B cell (primary cell): ENCODE data around the gene RFX4. TPM values are rescaled to one million over a fixed set of nuclear protein-coding genes. Genes with fewer than 3 reads are reported as not detected.
"Not testable (repeated sequence)": the region's sequence is repeated elsewhere in the genome, so short reads cannot be mapped to it uniquely, and the experiment has no call there.

Experiments
- ATAC-seq: fragments of 200-7000 bp; cut with Tn5 transposase; one replicate; pipeline ENCODE4 v1.10.0; 2021; ENCODE audit warnings: low read depth, mild to moderate bottlenecking, moderate number of reproducible peaks, moderate library complexity
- CTCF ChIA-PET: fragments of 350-600 bp; sonication (Branson Sonifier 250); formaldehyde crosslinking; loops from one replicate; lab custom pipeline; 2021; ENCODE audit warnings: antibody characterized with exemption, inconsistent platforms; lab: Charles Lee
- POLR2A ChIA-PET: fragments of 350-600 bp; sonication (Branson Sonifier 250); formaldehyde crosslinking; loops from one replicate; lab custom pipeline; 2021; ENCODE audit warnings: antibody characterized with exemption; lab: Charles Lee
- DNase-seq: peaks from one replicate; pipeline ENCODE4 v3.0.0; 2013
- H2AFZ ChIP-seq: 2 replicates; pipeline ENCODE4 v1.6.1; 2012; ENCODE audit warnings: mild to moderate bottlenecking, low read depth, low read length; ENCODE audit not compliant: insufficient read depth, poor library complexity, severe bottlenecking
- H3K27ac ChIP-seq, 2 donors: 1 replicate in 1 of 2; 2 replicates in 1 of 2; pipeline ENCODE4 v1.5.1; 2012 to 2013; ENCODE audit warnings: low read length in 2 of 2, mild to moderate bottlenecking in 2 of 2, moderate library complexity in 1 of 2
- H3K27me3 ChIP-seq, 4 experiments: fragments of 200-600 bp in 1 of 4; sonication (generic) in 1 of 4; replicated peaks in 1 of 4; 1 replicate in 2 of 4; 2 replicates in 2 of 4; pipeline versions ENCODE4 v1.6.1 to v1.7.0; 2013 to 2016; ENCODE audit warnings: low read length in 3 of 4, mild to moderate bottlenecking in 2 of 4, mixed read lengths in 1 of 4, moderate library complexity in 1 of 4; ENCODE audit not compliant: insufficient read depth in 4 of 4, control insufficient read depth in 3 of 4; ENCODE audit errors: control extremely low read depth in 1 of 4
- H3K36me3 ChIP-seq, 2 experiments: replicated peaks in 1 of 2; 1 replicate in 1 of 2; 2 replicates in 1 of 2; pipeline versions ENCODE4 v1.6.1 to v1.7.1; 2013; ENCODE audit warnings: low read length in 1 of 2; ENCODE audit not compliant: insufficient read depth in 2 of 2, control insufficient read depth in 1 of 2; ENCODE audit errors: control extremely low read depth in 1 of 2, extremely low read depth in 1 of 2
- H3K4me1 ChIP-seq, 2 donors: fragments of 200-600 bp in 1 of 2; sonication (generic) in 1 of 2; 1 replicate in 1 of 2; 2 replicates in 1 of 2; pipeline versions ENCODE4 v1.5.1 to v1.6.1; 2013 to 2017; ENCODE audit warnings: low read length in 2 of 2; ENCODE audit not compliant: control insufficient read depth in 2 of 2, insufficient read depth in 2 of 2
- H3K4me2 ChIP-seq: replicated peaks from 2 replicates; pipeline ENCODE3; 2012; ENCODE audit warnings: mild to moderate bottlenecking, low read depth, low read length; ENCODE audit not compliant: poor library complexity, severe bottlenecking
- H3K4me3 ChIP-seq, 5 experiments: fragments of 200-600 bp in 1 of 5; sonication (generic) in 1 of 5; 1 replicate in 3 of 5; 2 replicates in 2 of 5; pipeline versions ENCODE4 v1.5.1 to v1.7.0; 2011 to 2016; ENCODE audit warnings: low read length in 4 of 5, mild to moderate bottlenecking in 4 of 5, low read depth in 2 of 5, control low read depth in 1 of 5, moderate library complexity in 1 of 5; ENCODE audit not compliant: insufficient read depth in 1 of 5; ENCODE audit errors: control extremely low read depth in 1 of 5, extremely low read depth in 1 of 5
- H3K79me2 ChIP-seq: fragments of 200-600 bp; sonication (generic); one replicate; pipeline ENCODE4 v1.6.0; 2016; ENCODE audit warnings: low read length; ENCODE audit not compliant: control insufficient read depth, insufficient read depth
- H3K9ac ChIP-seq: fragments of 200-600 bp; sonication (generic); 2 replicates; pipeline ENCODE4 v1.6.1; 2017; ENCODE audit warnings: mild to moderate bottlenecking, low read length, moderate library complexity
- H3K9me3 ChIP-seq, 3 donors: one replicate each; pipeline versions ENCODE4 v1.6.1 to v1.7.1; 2013; ENCODE audit warnings: low read length in 2 of 3; ENCODE audit not compliant: control insufficient read depth in 2 of 3, insufficient read depth in 1 of 3; ENCODE audit errors: control extremely low read depth in 1 of 3
- H4K20me1 ChIP-seq: 2 replicates; pipeline ENCODE4 v1.6.0; 2012; ENCODE audit warnings: mild to moderate bottlenecking, low read length; ENCODE audit not compliant: insufficient read depth, control insufficient read depth, poor library complexity, severe bottlenecking
- H3K27ac Mint-ChIP-seq: one replicate; pipeline ENCODE4 v1.8.0; 2021; ENCODE audit warnings: mixed read lengths
- H3K27me3 Mint-ChIP-seq: one replicate; pipeline ENCODE4 v1.8.0; 2021; ENCODE audit warnings: mixed read lengths
- H3K4me1 Mint-ChIP-seq: one replicate; pipeline ENCODE4 v1.8.0; 2021; ENCODE audit warnings: mixed read lengths
- H3K4me3 Mint-ChIP-seq: one replicate; pipeline ENCODE4 v1.8.0; 2021; ENCODE audit warnings: mixed read lengths
- H3K9me3 Mint-ChIP-seq: one replicate; pipeline ENCODE4 v1.8.0; 2022; ENCODE audit warnings: mixed read lengths; ENCODE audit not compliant: insufficient read depth
- CTCF ChIP-seq: fragments of 200-600 bp; IDR thresholded peaks from one replicate; pipeline ENCODE4 v1.8.0; 2022; ENCODE audit warnings: antibody characterized with exemption, mild to moderate bottlenecking
- EZH2 ChIP-seq: IDR thresholded peaks from 2 replicates; pipeline ENCODE4 v1.6.1; 2012; ENCODE audit warnings: borderline replicate concordance, low read depth, mild to moderate bottlenecking, moderate library complexity, low read length; ENCODE audit not compliant: insufficient read depth, poor library complexity, severe bottlenecking
- WGBS: methylation state at CpG from one replicate; pipeline ENCODE4 v1.1.5; 2013; ENCODE audit warnings: missing lambda C conversion rate; ENCODE audit not compliant: insufficient coverage; 5-methylcytosine and 5-hydroxymethylcytosine counted together
- intact Hi-C: fragments of 100-400 bp; cut with micrococcal nuclease; formaldehyde crosslinking; loops from one replicate; pipeline ENCODE4 v1.10.0; 2022
- polyA plus RNA-seq: library from polyadenylated mRNA; depleted of rRNA; stranded (reverse); fragments of >200 nt; gene quantifications from 2 replicates; pipeline ENCODE4 v1.2.3, GENCODE V29; 2012
- total RNA-seq, 2 donors: library from RNA; stranded (reverse); fragments of 120-200 nt in 1 of 2; gene quantifications; 1 replicate in 1 of 2; 2 replicates in 1 of 2; pipeline versions ENCODE4 v1.2.3 to v1.2.4, GENCODE V29; 2013 to 2022

Gene RFX4
- total and polyA plus RNA-seq, 2 donors (not counting 1 experiment from before 2014, with no cell fraction given), result not detected

GRCh38 chr12:106690569-106691305 lies 107.9 kb downstream of the RFX4 start:
- TF ChIP-seq CTCF (no peak), EZH2 (no peak)
- ChIA-PET POLR2A (no interaction called here), CTCF (no interaction called here)
- H3K4me1 Mint-ChIP-seq, result no peaks in the 10 kb centered on the region
- H3K27me3 Mint-ChIP-seq, result peaks cover 29% of the 10 kb centered on the region
- H2AFZ ChIP-seq, result no peak overlapping the region
- H3K27me3 ChIP-seq, result peaks cover 0 to 5% (median 0%) of the 10 kb centered on the region in 4 experiments
- no peak overlapping the region for H3K9ac ChIP-seq
- H3K9me3 Mint-ChIP-seq, result no peaks in the 10 kb centered on the region
- no peaks in the 10 kb centered on the region for H3K4me1 ChIP-seq
- H3K4me3 Mint-ChIP-seq, result no peak overlapping the region
- H3K4me3 ChIP-seq, result no peak overlapping the region
- 92% methylated on average over 2 of the region's 3 CpGs for WGBS
- intact Hi-C loops, result no loop called here
- no peak overlapping the region for H3K4me2 ChIP-seq
- H3K9me3 ChIP-seq, result no peaks in the 10 kb centered on the region
- no peaks in the 10 kb centered on the region for H4K20me1 ChIP-seq
- no peak for ATAC-seq
- H3K27ac ChIP-seq, result no peak overlapping the region
- H3K36me3 ChIP-seq, result no peaks in the 10 kb centered on the region
- no peaks in the 10 kb centered on the region for H3K79me2 ChIP-seq
- no peak overlapping the region for H3K27ac Mint-ChIP-seq
- DNase-seq, result no peak

GRCh38 chr12:106692033-106692432 lies 109.2 kb downstream of the RFX4 start:
- CTCF ChIA-PET, result not testable (repeated sequence)
- H3K27me3 Mint-ChIP-seq, result peaks cover 30% of the 10 kb centered on the region

More at GRCh38 chr12:106692033-106692432, 109.2 kb downstream of the RFX4 start:
- H3K27ac Mint-ChIP-seq, ATAC-seq, H3K4me3 Mint-ChIP-seq, intact Hi-C loops, H3K27me3 ChIP-seq, H3K9me3 Mint-ChIP-seq, H3K9me3 ChIP-seq, POLR2A ChIA-PET, H3K27ac ChIP-seq, H3K4me2 ChIP-seq, H3K4me1 Mint-ChIP-seq, H4K20me1 ChIP-seq, DNase-seq, H3K79me2 ChIP-seq, H3K9ac ChIP-seq, H2AFZ ChIP-seq, H3K4me1 ChIP-seq, H3K4me3 ChIP-seq, H3K36me3 ChIP-seq: not testable (repeated sequence)
- WGBS, result 91% methylated on average over 6 of the region's 6 CpGs
